ENCODE measurements around the gene PITRM1. TPM values are rescaled to one million over a fixed set of nuclear protein-coding genes. Genes with fewer than 3 reads are reported as not detected.
"Not testable (repeated sequence)": the region's sequence is repeated elsewhere in the genome, so short reads cannot be mapped to it uniquely, and the experiment has no call there.

Gene PITRM1
- total RNA-seq, 1 experiment from 2014 or later, result 70.4 TPM

- Mint-ChIP-seq H3K4me3 (ENCODE audit: low read depth, unreplicated experiment) (peak overlapping the region; percentile 67), H3K4me1 (ENCODE audit: low read depth, unreplicated experiment) (peaks cover 17% of the 10 kb centered on the region), H3K27me3 (ENCODE audit: unreplicated experiment) (peaks cover 4% of the 10 kb centered on the region), H3K9me3 (ENCODE audit: low read depth, unreplicated experiment) (no peaks in the 10 kb centered on the region), H3K36me3 (ENCODE audit: insufficient read depth, unreplicated experiment) (peaks cover 8% of the 10 kb centered on the region), H3K27ac (ENCODE audit: unreplicated experiment) (no peak overlapping the region)
- BruUV-seq (replicated peaks), result no TSS peak
- intact Hi-C loops (cut with micrococcal nuclease; ENCODE audit: unreplicated experiment), result loop anchor here (2.0 kb wide), 1 partner anchor 1573 kb away; no protein-coding TSS in a partner anchor
- CTCF ChIA-PET, result interaction anchor here (0.5 to 1.5 kb wide), 2 partner anchors 265 to 1319 kb away, joined by 3 to 4 read pairs; no protein-coding TSS in a partner anchor
- no peak for DNase-seq
- TF ChIP-seq, protein P1, sequence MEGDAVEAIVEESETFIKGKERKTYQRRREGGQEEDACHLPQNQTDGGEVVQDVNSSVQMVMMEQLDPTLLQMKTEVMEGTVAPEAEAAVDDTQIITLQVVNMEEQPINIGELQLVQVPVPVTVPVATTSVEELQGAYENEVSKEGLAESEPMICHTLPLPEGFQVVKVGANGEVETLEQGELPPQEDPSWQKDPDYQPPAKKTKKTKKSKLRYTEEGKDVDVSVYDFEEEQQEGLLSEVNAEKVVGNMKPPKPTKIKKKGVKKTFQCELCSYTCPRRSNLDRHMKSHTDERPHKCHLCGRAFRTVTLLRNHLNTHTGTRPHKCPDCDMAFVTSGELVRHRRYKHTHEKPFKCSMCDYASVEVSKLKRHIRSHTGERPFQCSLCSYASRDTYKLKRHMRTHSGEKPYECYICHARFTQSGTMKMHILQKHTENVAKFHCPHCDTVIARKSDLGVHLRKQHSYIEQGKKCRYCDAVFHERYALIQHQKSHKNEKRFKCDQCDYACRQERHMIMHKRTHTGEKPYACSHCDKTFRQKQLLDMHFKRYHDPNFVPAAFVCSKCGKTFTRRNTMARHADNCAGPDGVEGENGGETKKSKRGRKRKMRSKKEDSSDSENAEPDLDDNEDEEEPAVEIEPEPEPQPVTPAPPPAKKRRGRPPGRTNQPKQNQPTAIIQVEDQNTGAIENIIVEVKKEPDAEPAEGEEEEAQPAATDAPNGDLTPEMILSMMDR (IDR thresholded peaks at IDR 0.05; ENCODE audit: unreplicated experiment), result no peak
Observed at GRCh38 chr10:3193751-3194150, 21.2 kb upstream of the PITRM1 start.

- intact Hi-C loops (cut with micrococcal nuclease; ENCODE audit: unreplicated experiment), result loop anchor here (2.0 kb wide), 1 partner anchor 1574 kb away; no protein-coding TSS in a partner anchor
- no peaks in the 10 kb centered on the region for H3K27me3 Mint-ChIP-seq (ENCODE audit: unreplicated experiment)
- H3K4me1 Mint-ChIP-seq (ENCODE audit: low read depth, unreplicated experiment), result peaks cover 16% of the 10 kb centered on the region
Observed at GRCh38 chr10:3192856-3193635, 20.5 kb upstream of the PITRM1 start.

DNA sequence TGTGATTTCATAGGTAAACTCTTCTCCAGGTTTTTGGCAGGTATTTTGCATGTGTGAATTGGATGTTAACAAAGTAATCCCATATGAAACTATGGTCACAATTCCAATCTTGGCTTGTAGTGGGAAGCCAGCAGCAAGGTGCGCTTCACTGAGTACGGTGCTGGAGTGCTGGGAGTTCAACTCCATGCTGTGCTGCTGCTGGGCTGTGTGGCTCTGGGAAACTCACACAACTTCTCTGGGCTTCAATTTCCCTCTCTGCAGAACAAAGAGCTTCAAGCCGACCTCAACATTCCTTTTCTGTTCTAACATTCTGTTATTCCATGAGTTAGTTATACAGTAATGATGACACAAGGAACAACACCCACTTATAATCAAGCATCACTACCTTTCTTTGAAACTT lies 18.2 kb upstream of the PITRM1 start:
- Mint-ChIP-seq H3K4me1 (ENCODE audit: low read depth, unreplicated experiment) (peaks cover 9% of the 10 kb centered on the region), H3K4me3 (ENCODE audit: low read depth, unreplicated experiment) (no peak overlapping the region), H3K27ac (ENCODE audit: unreplicated experiment) (no peak overlapping the region), H3K27me3 (ENCODE audit: unreplicated experiment) (no peaks in the 10 kb centered on the region), H3K36me3 (ENCODE audit: insufficient read depth, unreplicated experiment) (peaks cover 8% of the 10 kb centered on the region), H3K9me3 (ENCODE audit: low read depth, unreplicated experiment) (no peaks in the 10 kb centered on the region)
- TF ChIP-seq, protein P1 (IDR thresholded peaks at IDR 0.05; ENCODE audit: unreplicated experiment), result no peak
- no peak for DNase-seq
- no TSS peak for BruUV-seq (replicated peaks)
- intact Hi-C loops (cut with micrococcal nuclease; ENCODE audit: unreplicated experiment), result no loop called here
- CTCF ChIA-PET, result no interaction called here

More at GRCh38 chr10:3192856-3193635, 20.5 kb upstream of the PITRM1 start:
- peak overlapping the region; percentile 67 for H3K4me3 Mint-ChIP-seq (ENCODE audit: low read depth, unreplicated experiment)
- no TSS peak for BruUV-seq (replicated peaks)
- CTCF ChIA-PET, result interaction anchor here (0.5 to 1.5 kb wide), 2 partner anchors 264 to 1320 kb away, joined by 3 to 4 read pairs; no protein-coding TSS in a partner anchor
- peaks cover 8% of the 10 kb centered on the region for H3K36me3 Mint-ChIP-seq (ENCODE audit: insufficient read depth, unreplicated experiment)
- TF ChIP-seq, protein P1 (IDR thresholded peaks at IDR 0.05; ENCODE audit: unreplicated experiment), result peak; percentile 84
- DNase-seq, result peak; percentile 51
- H3K27ac Mint-ChIP-seq (ENCODE audit: unreplicated experiment), result peak overlapping the region; percentile 75
- H3K9me3 Mint-ChIP-seq (ENCODE audit: low read depth, unreplicated experiment), result no peaks in the 10 kb centered on the region

DNA sequence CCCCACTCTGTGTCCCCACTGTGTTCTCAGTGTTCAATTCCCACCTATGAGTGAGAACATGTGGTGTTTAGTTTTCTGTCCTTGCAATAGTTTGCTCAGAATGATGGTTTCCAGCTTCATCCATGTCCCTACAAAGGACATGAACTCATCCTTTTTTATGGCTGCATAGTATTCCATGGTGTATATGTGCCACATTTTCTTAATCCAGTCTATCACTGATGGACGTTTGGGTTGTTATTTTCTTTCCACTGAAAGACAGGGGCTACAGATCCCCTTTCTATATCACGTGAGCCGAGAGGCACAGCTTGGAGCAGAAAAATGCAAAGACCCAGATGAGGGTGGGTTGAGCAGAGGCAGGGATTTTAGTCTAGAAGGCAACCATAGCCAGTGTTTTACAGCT lies 14.6 kb upstream of the PITRM1 start:
- peaks cover 16% of the 10 kb centered on the region for H3K27me3 Mint-ChIP-seq (ENCODE audit: unreplicated experiment)
- H3K9me3 Mint-ChIP-seq (ENCODE audit: low read depth, unreplicated experiment); H3K4me3 Mint-ChIP-seq (ENCODE audit: low read depth, unreplicated experiment); H3K36me3 Mint-ChIP-seq (ENCODE audit: insufficient read depth, unreplicated experiment); H3K27ac Mint-ChIP-seq (ENCODE audit: unreplicated experiment); H3K4me1 Mint-ChIP-seq (ENCODE audit: low read depth, unreplicated experiment); intact Hi-C loops (cut with micrococcal nuclease; ENCODE audit: unreplicated experiment); BruUV-seq (replicated peaks); CTCF ChIA-PET; DNase-seq: not testable (repeated sequence)

GRCh38 chr10:3186368-3186767 lies 13.8 kb upstream of the PITRM1 start:
- Mint-ChIP-seq H3K27me3 (ENCODE audit: unreplicated experiment) (peaks cover 22% of the 10 kb centered on the region), H3K4me1 (ENCODE audit: low read depth, unreplicated experiment) (no peaks in the 10 kb centered on the region)
- DNase-seq, result no peak

More at GRCh38 chr10:3186368-3186767, 13.8 kb upstream of the PITRM1 start:
- TF ChIP-seq, protein P1 (IDR thresholded peaks at IDR 0.05; ENCODE audit: unreplicated experiment), result no peak
- CTCF ChIA-PET, result interaction anchor here (0.8 kb wide), 1 partner anchor 1325 kb away, joined by 3 read pairs; no protein-coding TSS in a partner anchor
- Mint-ChIP-seq H3K27ac (ENCODE audit: unreplicated experiment) (no peak overlapping the region), H3K36me3 (ENCODE audit: insufficient read depth, unreplicated experiment) (no peaks in the 10 kb centered on the region), H3K4me3 (ENCODE audit: low read depth, unreplicated experiment) (no peak overlapping the region), H3K9me3 (ENCODE audit: low read depth, unreplicated experiment) (no peaks in the 10 kb centered on the region)
- intact Hi-C loops (cut with micrococcal nuclease; ENCODE audit: unreplicated experiment), result no loop called here
- BruUV-seq (replicated peaks), result no TSS peak

Data from Calu3 (cell line).